H1 (cell line): ENCODE measurements around the gene DENND2D. TPM values are rescaled to one million over a fixed set of nuclear protein-coding genes. Genes with fewer than 3 reads are reported as not detected.

Experiments used
- ASH2L ChIP-seq: fragments of 200-600, 300-600 bp; sonication (generic); IDR thresholded peaks from one replicate; pipeline ENCODE4 v1.7.1; 2017; ENCODE audit warnings: low read length
- ATF3 ChIP-seq: IDR thresholded peaks from 2 replicates; pipeline ENCODE4 v1.6.1; 2011; ENCODE audit warnings: low read depth, mild to moderate bottlenecking, low read length; ENCODE audit not compliant: insufficient read depth
- FOSL1 ChIP-seq: IDR thresholded peaks from 2 replicates; pipeline ENCODE4 v1.6.1; 2011; ENCODE audit warnings: mild to moderate bottlenecking, low read depth, low read length, moderate library complexity; ENCODE audit not compliant: insufficient read depth
- POLR2A ChIP-seq, 2 experiments: IDR thresholded peaks; 1 replicate in 1 of 2; 2 replicates in 1 of 2; pipeline ENCODE4 v1.6.1; 2011; ENCODE audit warnings: low read depth in 2 of 2, low read length in 2 of 2, mild to moderate bottlenecking in 2 of 2; ENCODE audit errors: control extremely low read depth in 1 of 2
- POU5F1 ChIP-seq: IDR thresholded peaks from 2 replicates; pipeline ENCODE4 v1.6.1; 2011; ENCODE audit warnings: low read depth, mild to moderate bottlenecking, low read length, moderate library complexity
- RNF2 ChIP-seq: fragments of 200-900, 300-1000 bp; sonication (generic); IDR thresholded peaks from 2 replicates; pipeline ENCODE4 v1.7.1; 2016; ENCODE audit warnings: borderline replicate concordance, low read depth, mild to moderate bottlenecking, antibody characterized with exemption, low read length; ENCODE audit not compliant: poor library complexity, severe bottlenecking; ENCODE audit errors: missing control alignments
- USF2 ChIP-seq: IDR thresholded peaks from 2 replicates; pipeline ENCODE4 v1.6.1; 2011; ENCODE audit warnings: low read length, improper control_type of control experiment
- polyA plus RNA-seq, 7 experiments: library from polyadenylated mRNA; depleted of rRNA in 3 of 7; stranded (reverse) in 5 of 7; unstranded in 2 of 7; fragments of >200 nt in 5 of 7; fragments of 200-250 nt in 2 of 7; gene quantifications; 1 replicate in 5 of 7; 2 replicates in 1 of 7; 4 replicates in 1 of 7; pipeline versions ENCODE4 v1.2.1 to v1.2.3, GENCODE V29; 2011 to 2013; ENCODE audit warnings: missing spikeins in 2 of 7, mixed read lengths in 2 of 7
- total RNA-seq: library from RNA; stranded (reverse); fragmentation: NEBNext Ultra II Directional; extraction: Animal tissue kit (Norgen Biotek cat#: 25700); gene quantifications from 2 replicates; pipeline ENCODE4 v1.2.1, GENCODE V29; 2021

Gene DENND2D
- total and polyA plus RNA-seq, 2 of the 8 experiments (the other 6 are each of a cell fraction or from before 2014, with no cell fraction given), result 0.58 to 1.6 TPM

- TF ChIP-seq ATF3, result no peak
- TF ChIP-seq POU5F1, result no peak
- no peak for TF ChIP-seq POLR2A (IDR thresholded peaks at IDR 0.05; ENCODE audit: control extremely low read depth in 1 of 2, low read depth in 2 of 2, low read length in 2 of 2)
- no peak for TF ChIP-seq USF2
- no peak for TF ChIP-seq FOSL1
- no peak for TF ChIP-seq RNF2
- no peak for TF ChIP-seq ASH2L
Measured at GRCh38 chr1:111154021-111154999, 46.1 kb downstream of the DENND2D start (continued).
